NT2/D1 (cell line): ENCODE data around the gene DCAF12.

Experiments used
- SUZ12 ChIP-seq: IDR thresholded peaks from 2 replicates; pipeline ENCODE4 v1.6.1; 2011; ENCODE audit not compliant: insufficient read length, insufficient read depth; ENCODE audit errors: extremely low read depth
- YY1 ChIP-seq: IDR thresholded peaks from 2 replicates; pipeline ENCODE4 v1.6.1; 2011; ENCODE audit not compliant: insufficient read length, insufficient read depth
- ZNF274 ChIP-seq: IDR thresholded peaks from 2 replicates; pipeline ENCODE4 v1.6.1; 2011; ENCODE audit warnings: mild to moderate bottlenecking, low read depth, low read length

DNA sequence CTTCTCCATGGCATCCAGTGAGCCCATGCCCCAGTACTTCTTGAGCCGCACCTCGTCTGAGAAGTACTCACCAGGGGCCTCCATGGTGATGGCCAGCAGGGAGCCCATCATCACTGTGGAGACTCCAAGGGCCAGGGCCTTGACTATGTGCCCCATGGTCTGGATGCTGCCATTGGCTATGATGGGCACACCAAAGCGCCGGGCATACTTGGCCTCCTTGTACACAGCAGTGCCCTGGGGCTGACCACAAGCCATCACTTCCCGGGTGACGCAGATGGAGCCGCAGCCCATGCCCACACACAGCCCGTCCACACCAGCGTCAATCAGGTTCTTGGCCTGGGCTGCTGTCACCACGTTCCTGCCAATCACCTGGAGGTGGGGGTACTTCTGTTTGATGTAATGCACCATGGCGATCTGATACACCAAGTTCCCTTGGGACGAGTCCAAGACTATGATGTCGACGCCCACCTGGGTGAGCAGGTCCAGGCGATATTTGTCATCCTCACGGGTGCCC is 7.0 kb upstream of the DCAF12 start:
- TF ChIP-seq SUZ12 (no peak), ZNF274 (no peak), YY1 (no peak)
